NT2/D1 (cell line): ENCODE measurements around the gene MYNN.

Experiments
- SUZ12 ChIP-seq: IDR thresholded peaks from 2 replicates; pipeline ENCODE4 v1.6.1; 2011; ENCODE audit not compliant: insufficient read length, insufficient read depth; ENCODE audit errors: extremely low read depth
- YY1 ChIP-seq: IDR thresholded peaks from 2 replicates; pipeline ENCODE4 v1.6.1; 2011; ENCODE audit not compliant: insufficient read length, insufficient read depth

- TF ChIP-seq SUZ12, result no peak
- no peak for TF ChIP-seq YY1
Observed at GRCh38 chr3:169792359-169792758, 19.2 kb downstream of the MYNN start.
